ENCODE data around the gene C17orf113. TPM values are rescaled to one million over a fixed set of nuclear protein-coding genes. Genes with fewer than 3 reads are reported as not detected.
A peak's percentile ranks its signal among the peaks of the same experiment; 100 is the strongest.

Gene C17orf113
- total RNA-seq, 1 experiment from 2014 or later: 2.3 TPM

DNA sequence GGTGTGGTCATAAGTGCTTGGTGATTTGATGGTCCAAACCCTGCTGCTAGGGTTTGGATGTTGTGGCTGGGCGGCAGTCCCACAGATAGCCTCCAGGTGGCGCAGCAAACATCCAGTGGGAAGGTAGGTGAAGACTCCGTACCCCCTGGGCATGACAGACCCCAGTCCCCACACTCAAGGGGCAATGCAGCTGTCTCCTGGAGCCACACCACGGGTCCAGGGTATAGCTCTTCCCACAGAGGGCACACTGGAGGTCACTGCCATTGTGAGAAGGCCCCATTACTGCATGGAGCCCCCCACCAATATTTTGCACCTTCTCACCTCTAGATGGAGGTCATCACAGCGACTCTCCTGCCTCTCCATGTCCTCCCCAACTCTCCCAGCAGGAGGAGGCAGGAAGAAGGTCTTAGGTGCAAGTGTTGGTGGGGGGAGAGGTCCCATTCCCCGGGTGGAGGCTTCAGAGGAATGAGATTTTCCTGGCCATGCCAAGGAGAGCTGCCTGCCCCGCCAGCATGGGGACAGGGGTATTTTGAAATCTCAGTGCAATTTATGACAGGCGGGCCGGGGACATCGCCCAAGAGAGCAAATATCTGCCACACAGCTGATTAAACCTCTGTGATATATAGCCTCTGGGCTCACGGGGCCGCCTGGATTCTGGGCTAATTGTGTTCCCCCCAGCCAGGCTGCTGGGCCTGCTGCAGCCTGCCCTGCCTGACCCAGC is 17.1 kb upstream of the C17orf113 start:
- no peak overlapping the region for H3K4me3 ChIP-seq (replicated peaks in 1 of 2; ENCODE audit: low read depth in 1 of 2, low read length in 2 of 2)
- no peak for TF ChIP-seq FOSL1 (IDR thresholded peaks at IDR 0.05; ENCODE audit: low read depth)
- TF ChIP-seq RAD21 (IDR thresholded peaks at IDR 0.05; ENCODE audit: low read depth): peak; percentile 75
- TF ChIP-seq YY1 (IDR thresholded peaks at IDR 0.05; ENCODE audit: extremely low read depth, insufficient replicate concordance, low read depth, low read length): peak; percentile 29
- TF ChIP-seq, protein P1, sequence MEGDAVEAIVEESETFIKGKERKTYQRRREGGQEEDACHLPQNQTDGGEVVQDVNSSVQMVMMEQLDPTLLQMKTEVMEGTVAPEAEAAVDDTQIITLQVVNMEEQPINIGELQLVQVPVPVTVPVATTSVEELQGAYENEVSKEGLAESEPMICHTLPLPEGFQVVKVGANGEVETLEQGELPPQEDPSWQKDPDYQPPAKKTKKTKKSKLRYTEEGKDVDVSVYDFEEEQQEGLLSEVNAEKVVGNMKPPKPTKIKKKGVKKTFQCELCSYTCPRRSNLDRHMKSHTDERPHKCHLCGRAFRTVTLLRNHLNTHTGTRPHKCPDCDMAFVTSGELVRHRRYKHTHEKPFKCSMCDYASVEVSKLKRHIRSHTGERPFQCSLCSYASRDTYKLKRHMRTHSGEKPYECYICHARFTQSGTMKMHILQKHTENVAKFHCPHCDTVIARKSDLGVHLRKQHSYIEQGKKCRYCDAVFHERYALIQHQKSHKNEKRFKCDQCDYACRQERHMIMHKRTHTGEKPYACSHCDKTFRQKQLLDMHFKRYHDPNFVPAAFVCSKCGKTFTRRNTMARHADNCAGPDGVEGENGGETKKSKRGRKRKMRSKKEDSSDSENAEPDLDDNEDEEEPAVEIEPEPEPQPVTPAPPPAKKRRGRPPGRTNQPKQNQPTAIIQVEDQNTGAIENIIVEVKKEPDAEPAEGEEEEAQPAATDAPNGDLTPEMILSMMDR (IDR thresholded peaks at IDR 0.05 in 2 of 3, conservative IDR thresholded peaks at IDR 0.05 in 1 of 3; ENCODE audit: borderline replicate concordance in 1 of 3, insufficient read depth in 1 of 3, low read depth in 2 of 3, low read length in 2 of 3): peak; percentile 95 to 96 (median 95)
- TF ChIP-seq SIN3A (IDR thresholded peaks at IDR 0.05; ENCODE audit: low read depth): no peak
- TF ChIP-seq CEBPB (IDR thresholded peaks at IDR 0.05; ENCODE audit: low read depth): no peak
- H4K20me1 ChIP-seq (ENCODE audit: insufficient read depth): no peaks in the 10 kb centered on the region
- ChIA-PET CTCF (interaction anchor here (0.7 to 2.2 kb wide), 8 partner anchors 12 to 46 kb away, joined by 3 to 11 read pairs (median 3); partner anchors contain the start of gene ZNF385C), RAD21 (ENCODE audit: low non-redundant PET in 1 of 2, low total read pairs in 2 of 2, uncharacterized antibody in 2 of 2, unreplicated experiment in 2 of 2) (no interaction called here), POLR2A (no interaction called here)
- no peaks in the 10 kb centered on the region for H3K27me3 ChIP-seq (ENCODE audit: insufficient read depth, low read length)
- H2AFZ ChIP-seq (ENCODE audit: low read depth, low read length, poor library complexity, severe bottlenecking): peak overlapping the region; percentile 53
- H3K79me2 ChIP-seq (ENCODE audit: insufficient read depth, low read length): no peaks in the 10 kb centered on the region
- DNase-seq (ENCODE audit: low read depth, low spot score) (no peak), ATAC-seq (peak; percentile 90)
- H3K9me3 ChIP-seq (ENCODE audit: control insufficient read depth in 1 of 2, insufficient read depth in 1 of 2, low read depth in 1 of 2, low read length in 2 of 2): no peaks in the 10 kb centered on the region
- H3K36me3 ChIP-seq (ENCODE audit: control insufficient read depth in 1 of 2, insufficient read depth in 2 of 2, low read length in 2 of 2): no peaks in the 10 kb centered on the region
- peak overlapping the region; percentile 26; the same call in 1 of the 2 replicates for H3K4me2 ChIP-seq (ENCODE audit: low read length)
- no peak overlapping the region for H3K9ac ChIP-seq (ENCODE audit: low read length)
- intact Hi-C loops (cut with micrococcal nuclease): loop anchor here (1.0 kb wide), 1 partner anchor 34 kb away; no protein-coding TSS in a partner anchor
- H3K27ac ChIP-seq (ENCODE audit: low read depth, low read length): no peak overlapping the region
- H3K4me1 ChIP-seq (ENCODE audit: control insufficient read depth in 1 of 2, insufficient read depth in 2 of 2, low read length in 2 of 2): peaks cover 0 to 9% of the 10 kb centered on the region in 2 experiments; a peak in 1 of 4 replicates
- no TSS peak for BruUV-seq (replicated peaks)
- no peaks in the 10 kb centered on the region for H3K9me2 ChIP-seq (ENCODE audit: insufficient read depth)

DNA sequence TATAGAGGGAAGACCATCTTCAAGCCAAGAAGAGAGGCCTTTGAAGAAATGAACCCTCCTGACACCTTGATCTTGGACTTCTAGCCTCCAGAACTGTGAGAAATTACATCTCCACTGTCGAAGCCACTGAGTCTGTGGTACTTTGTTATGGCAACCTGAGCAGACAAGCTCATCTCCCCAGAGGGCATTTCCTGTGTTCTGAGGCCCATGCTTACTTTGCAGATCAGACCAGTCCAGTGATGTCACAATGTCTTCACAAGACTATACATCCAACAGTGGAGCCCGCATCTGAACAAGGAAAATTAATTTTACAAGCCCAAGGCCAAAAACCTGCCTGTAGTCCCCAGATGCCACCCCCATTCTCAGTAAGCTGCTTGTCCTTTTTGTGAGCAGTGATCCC is 14.8 kb upstream of the C17orf113 start:
- Histone ChIP-seq H3K9me2 (ENCODE audit: insufficient read depth) (no peaks in the 10 kb centered on the region), H3K27me3 (ENCODE audit: insufficient read depth, low read length) (no peaks in the 10 kb centered on the region), H3K79me2 (ENCODE audit: insufficient read depth, low read length) (no peaks in the 10 kb centered on the region), H3K4me1 (ENCODE audit: control insufficient read depth in 1 of 2, insufficient read depth in 2 of 2, low read length in 2 of 2) (peaks cover 2 to 9% of the 10 kb centered on the region in 2 experiments; a peak in 1 of 4 replicates), H3K4me3 (replicated peaks in 1 of 2; ENCODE audit: low read depth in 1 of 2, low read length in 2 of 2) (no peak overlapping the region), H2AFZ (ENCODE audit: low read depth, low read length, poor library complexity, severe bottlenecking) (no peak overlapping the region), H3K9ac (ENCODE audit: low read length) (no peak overlapping the region), H3K36me3 (ENCODE audit: control insufficient read depth in 1 of 2, insufficient read depth in 2 of 2, low read length in 2 of 2) (no peaks in the 10 kb centered on the region), H4K20me1 (ENCODE audit: insufficient read depth) (no peaks in the 10 kb centered on the region), H3K9me3 (ENCODE audit: control insufficient read depth in 1 of 2, insufficient read depth in 1 of 2, low read depth in 1 of 2, low read length in 2 of 2) (no peaks in the 10 kb centered on the region), H3K4me2 (ENCODE audit: low read length) (no peak overlapping the region), H3K27ac (ENCODE audit: low read depth, low read length) (no peak overlapping the region)
- intact Hi-C loops (cut with micrococcal nuclease): no loop called here
- BruUV-seq (replicated peaks): no TSS peak
- ATAC-seq (no peak), DNase-seq (ENCODE audit: low read depth, low spot score) (no peak)
- POLR2A ChIA-PET: no interaction called here
- CTCF ChIA-PET: interaction anchor here (1.3 kb wide), 1 partner anchor 9 kb away, joined by 4 read pairs; no protein-coding TSS in a partner anchor
- TF ChIP-seq, protein P1 (IDR thresholded peaks at IDR 0.05 in 2 of 3, conservative IDR thresholded peaks at IDR 0.05 in 1 of 3; ENCODE audit: borderline replicate concordance in 1 of 3, insufficient read depth in 1 of 3, low read depth in 2 of 3, low read length in 2 of 3): no peak
- no peak for TF ChIP-seq EGR1 (IDR thresholded peaks at IDR 0.05; ENCODE audit: low read depth)
- TF ChIP-seq ZFX (IDR thresholded peaks at IDR 0.05): no peak
- no peak for TF ChIP-seq POLR2AphosphoS5 (IDR thresholded peaks at IDR 0.05; ENCODE audit: low read depth, low read length)
- RAD21 ChIA-PET (ENCODE audit: low non-redundant PET in 1 of 2, low total read pairs in 2 of 2, uncharacterized antibody in 2 of 2, unreplicated experiment in 2 of 2): no interaction called here

All from HCT116 (cell line).